NCI-H2107 treated with DMSO at 0.1 percent for 48 hours (cell line): ENCODE results near the gene SYNE3.

Experiments
- DNase-seq: peaks from one replicate; lab custom pipeline; 2025; ENCODE audit not compliant: unreplicated experiment; lab: John Stamatoyannopoulos, UW

SYNE3 gene

GRCh38 chr14:95477411-95478269 is 38.8 kb downstream of the SYNE3 start:
- no peak for DNase-seq

DNA sequence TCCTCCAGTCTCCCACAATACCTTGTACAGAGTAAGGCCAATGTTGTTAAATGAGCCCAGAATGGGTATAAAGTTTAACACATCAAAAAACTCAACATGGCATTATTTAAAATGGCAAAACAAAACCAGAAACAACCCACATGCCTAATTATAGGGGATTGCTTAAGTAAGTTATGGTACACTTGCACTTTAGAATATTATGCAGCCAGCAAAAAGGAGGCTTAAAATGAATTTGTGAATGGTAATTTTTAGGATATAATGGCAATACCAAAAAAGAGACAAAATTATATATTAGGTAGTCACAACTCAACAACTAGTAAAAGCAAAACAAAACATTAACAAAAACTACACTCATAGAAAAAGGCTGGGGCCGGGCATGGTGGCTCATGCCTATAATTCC is 39.7 kb downstream of the SYNE3 start:
- no peak for DNase-seq

- DNase-seq: no peak
Measured at GRCh38 chr14:95475540-95476240, 40.8 kb downstream of the SYNE3 start.

DNA sequence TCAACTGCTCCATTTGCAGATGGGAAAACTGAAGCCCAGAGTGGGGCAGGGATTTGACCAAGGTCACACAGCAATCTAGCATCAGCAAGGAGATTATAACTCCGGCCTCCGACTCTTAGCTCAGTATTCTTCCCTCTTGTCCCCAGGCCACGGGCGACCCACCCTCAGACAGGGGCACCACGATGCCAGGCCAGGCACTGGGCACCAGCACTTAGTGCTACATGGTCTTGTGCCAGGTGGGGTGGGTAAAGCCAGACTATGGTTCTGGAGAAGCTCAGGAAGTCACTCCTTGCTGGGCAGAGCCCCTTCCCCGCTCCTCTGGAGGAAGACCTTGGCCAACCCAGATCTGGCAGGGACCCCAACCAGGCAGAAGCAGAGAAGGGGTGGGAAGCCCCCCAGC is 41.5 kb downstream of the SYNE3 start:
- DNase-seq: no peak

DNA sequence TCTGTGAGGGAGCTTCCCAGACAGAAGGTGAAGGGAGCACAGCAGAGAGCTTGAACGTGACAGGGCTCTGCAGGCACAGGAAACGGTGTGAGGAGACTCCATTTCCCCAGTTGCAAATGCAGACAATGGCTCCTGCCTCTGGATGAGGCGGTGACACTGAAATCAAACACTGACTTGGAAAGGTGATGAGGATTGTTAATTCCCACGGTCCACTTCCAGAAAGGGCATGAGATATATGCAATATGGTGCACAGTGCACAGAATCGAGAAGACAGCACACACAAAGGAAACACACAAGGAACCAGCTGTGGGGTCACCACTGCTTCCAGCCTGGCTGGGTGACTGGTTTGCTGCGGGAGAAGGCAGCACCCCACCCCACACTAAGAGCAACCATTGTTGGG is 42.0 kb downstream of the SYNE3 start:
- DNase-seq: no peak

DNA sequence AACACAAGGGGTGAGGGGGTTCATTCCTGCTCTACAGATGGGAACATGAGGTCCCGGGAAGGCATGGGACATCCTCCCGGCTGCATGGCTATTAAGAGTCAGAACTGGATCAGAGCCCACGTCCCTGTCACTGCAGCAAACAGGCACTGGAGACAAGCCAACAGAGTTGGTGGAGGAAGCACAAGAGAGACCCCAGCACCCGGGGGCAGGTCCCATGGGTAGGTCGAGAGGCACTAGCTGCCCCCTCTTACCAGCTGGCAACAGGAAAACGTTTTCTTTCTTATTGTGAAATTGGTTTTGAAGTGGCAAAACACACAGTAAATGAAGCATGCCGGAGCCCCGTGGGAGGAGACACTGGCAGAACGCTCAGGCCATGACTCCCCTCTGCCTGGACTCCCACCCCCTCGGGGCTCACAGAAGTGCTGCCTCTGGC is 43.6 kb downstream of the SYNE3 start:
- DNase-seq: no peak

GRCh38 chr14:95471476-95471875 is 45.0 kb downstream of the SYNE3 start:
- no peak for DNase-seq

DNA sequence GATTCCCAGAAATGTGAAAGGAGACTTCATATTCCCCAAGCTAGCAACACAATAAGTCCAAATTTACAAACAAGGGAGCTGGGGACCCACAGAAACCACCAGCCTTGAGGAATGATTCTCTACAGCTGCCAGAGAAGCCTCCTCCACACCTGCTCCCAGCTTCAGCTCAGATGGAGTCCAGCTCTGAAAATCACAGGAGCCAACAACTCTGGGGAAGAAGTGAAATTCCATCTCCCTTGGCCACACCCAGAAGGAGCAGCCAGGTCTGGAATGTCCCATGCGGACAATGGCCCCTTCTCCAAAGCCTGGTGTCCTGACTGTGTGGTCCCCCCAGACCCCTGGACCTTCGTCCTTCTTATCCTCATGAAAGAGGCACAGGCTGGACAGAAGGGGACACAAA is 45.4 kb downstream of the SYNE3 start:
- no peak for DNase-seq

- DNase-seq: no peak
Measured at GRCh38 chr14:95469134-95469481, 47.3 kb downstream of the SYNE3 start.

- no peak for DNase-seq
Measured at GRCh38 chr14:95468448-95469133, 47.9 kb downstream of the SYNE3 start.

- no peak for DNase-seq
Measured at GRCh38 chr14:95467657-95468056, 48.8 kb downstream of the SYNE3 start.

DNA sequence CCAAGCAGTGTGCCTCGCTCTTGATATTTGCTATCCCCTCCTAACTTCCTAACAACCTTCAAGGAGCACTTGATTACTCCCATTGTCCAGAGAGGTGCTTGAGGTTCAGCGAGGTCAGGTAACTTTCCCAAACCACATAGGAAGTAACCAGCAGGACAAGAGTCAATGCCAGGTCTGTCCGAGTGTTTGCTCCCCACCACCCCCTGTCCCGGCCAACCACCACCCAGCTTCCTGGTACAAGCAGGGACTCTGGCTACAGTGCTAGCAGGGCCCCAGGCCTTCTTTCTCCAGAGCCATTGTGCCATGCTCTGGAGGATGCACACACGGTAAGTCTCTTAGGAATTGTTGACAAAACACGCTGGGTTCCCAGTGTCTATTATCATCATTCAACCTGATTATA is 49.2 kb downstream of the SYNE3 start:
- DNase-seq: no peak
